ENCODE data around the gene SERPINB3. TPM values are rescaled to one million over a fixed set of nuclear protein-coding genes. Genes with fewer than 3 reads are reported as not detected.

The SERPINB3 gene
- total and polyA plus RNA-seq, 8 donors, result 0.61 to 46.5 (median 1.2) TPM; not detected in 4

GRCh38 chr18:63617915-63618234 is 43.8 kb downstream of the SERPINB3 start:
- DNase-seq, result no peak
- 75 to 86% (median 78%) methylated on average over 2 of the region's 2 CpGs for WGBS, 5 donors
- Histone ChIP-seq H3K27me3 (no peaks in the 10 kb centered on the region), H3K27ac (no peak overlapping the region), H3K4me3 (no peak overlapping the region), H3K9me3 (peaks cover 0 to 5% (median 0%) of the 10 kb centered on the region in 4 donors), H3K36me3 (no peaks in the 10 kb centered on the region), H3K4me1 (no peaks in the 10 kb centered on the region)
- TF ChIP-seq CTCF (IDR thresholded peaks at IDR 0.05) (no peak), POLR2AphosphoS5 (IDR thresholded peaks at IDR 0.05) (no peak), EP300 (IDR thresholded peaks at IDR 0.05) (no peak), POLR2A (IDR thresholded peaks at IDR 0.05) (no peak)
- intact Hi-C loops (cut with DNase I; ENCODE audit: low total_unique reads), result no loop called here

GRCh38 chr18:63617049-63617914 is 44.4 kb downstream of the SERPINB3 start:
- TF ChIP-seq CTCF (IDR thresholded peaks at IDR 0.05), result no peak
- TF ChIP-seq EP300 (IDR thresholded peaks at IDR 0.05), result no peak
- TF ChIP-seq POLR2AphosphoS5 (IDR thresholded peaks at IDR 0.05), result no peak
- TF ChIP-seq POLR2A (IDR thresholded peaks at IDR 0.05), result no peak
- no peak for DNase-seq
- H3K27me3 ChIP-seq, result no peaks in the 10 kb centered on the region
- H3K4me1 ChIP-seq, result no peaks in the 10 kb centered on the region
- WGBS, 5 donors, result 7 to 17% (median 13%) methylated on average over 3 of the region's 3 CpGs
- H3K9me3 ChIP-seq, result peaks cover 0 to 5% (median 0%) of the 10 kb centered on the region in 4 donors
- intact Hi-C loops (cut with DNase I; ENCODE audit: low total_unique reads), result no loop called here
- no peak overlapping the region for H3K4me3 ChIP-seq
- no peak overlapping the region for H3K27ac ChIP-seq
- H3K36me3 ChIP-seq, result no peaks in the 10 kb centered on the region

- Histone ChIP-seq H3K9me3 (no peaks in the 10 kb centered on the region), H3K4me1 (no peaks in the 10 kb centered on the region), H3K27me3 (no peaks in the 10 kb centered on the region), H3K4me3 (no peak overlapping the region), H3K27ac (no peak overlapping the region), H3K36me3 (no peaks in the 10 kb centered on the region)
- TF ChIP-seq EP300 (IDR thresholded peaks at IDR 0.05), result no peak
- TF ChIP-seq POLR2AphosphoS5 (IDR thresholded peaks at IDR 0.05), result no peak
- no peak for TF ChIP-seq POLR2A (IDR thresholded peaks at IDR 0.05)
- no peak for TF ChIP-seq CTCF (IDR thresholded peaks at IDR 0.05)
- WGBS, 5 donors, result 79 to 91% (median 79%) methylated on average over 4 of the region's 4 CpGs
- no peak for DNase-seq
- intact Hi-C loops (cut with DNase I; ENCODE audit: low total_unique reads), result no loop called here
Observed at GRCh38 chr18:63613420-63613819, 48.3 kb downstream of the SERPINB3 start.

GRCh38 chr18:63606526-63606925 is 55.2 kb downstream of the SERPINB3 start:
- Histone ChIP-seq H3K9me3 (no peaks in the 10 kb centered on the region), H3K4me1 (no peaks in the 10 kb centered on the region), H3K4me3 (no peak overlapping the region), H3K27me3 (no peaks in the 10 kb centered on the region), H3K36me3 (no peaks in the 10 kb centered on the region), H3K27ac (no peak overlapping the region)
- intact Hi-C loops (cut with DNase I; ENCODE audit: low total_unique reads), result no loop called here
- WGBS, 5 donors, result 75 to 86% (median 83%) methylated on average over 3 of the region's 3 CpGs
- no peak for DNase-seq
- no peak for TF ChIP-seq POLR2AphosphoS5 (IDR thresholded peaks at IDR 0.05)
- TF ChIP-seq POLR2A (IDR thresholded peaks at IDR 0.05), result no peak
- no peak for TF ChIP-seq CTCF (IDR thresholded peaks at IDR 0.05)
- no peak for TF ChIP-seq EP300 (IDR thresholded peaks at IDR 0.05)

Other genes starting within 250 kb of the SERPINB3 start
- 100 to 1,000 TPM in 1 of 5 donors, 10 to 100 TPM in 4; 23.7 to 108 (median 46.7) TPM for gene VPS4B, start 239.4 kb downstream of the SERPINB3 start, total RNA-seq
- 10 to 100 TPM; 11.3 to 37.1 (median 18.6) TPM for gene VPS4B, start 239.4 kb downstream of the SERPINB3 start, polyA plus RNA-seq
- gene SERPINB5, start 184.9 kb downstream of the SERPINB3 start, total RNA-seq, result 1 to 10 TPM in 1 of 5 donors, under 1 TPM in 1, not detected in 3; 0.72 to 3.9 TPM
- gene SERPINB5, start 184.9 kb downstream of the SERPINB3 start, polyA plus RNA-seq, result 10 to 100 TPM in 1 of 3 donors, not detected in 2; 27.1 TPM
- gene SERPINB12, start 119.5 kb downstream of the SERPINB3 start, total RNA-seq, result not detected
- gene SERPINB12, start 119.5 kb downstream of the SERPINB3 start, polyA plus RNA-seq, result not detected
- gene SERPINB13, start 74.5 kb downstream of the SERPINB3 start, total RNA-seq, result under 1 TPM in 1 of 5 donors, not detected in 4; 0.55 TPM
- gene SERPINB13, start 74.5 kb downstream of the SERPINB3 start, polyA plus RNA-seq, result 10 to 100 TPM in 1 of 3 donors, not detected in 2; 51.6 TPM
- not detected for gene SERPINB4, start 17.6 kb downstream of the SERPINB3 start, total RNA-seq
- gene SERPINB4, start 17.6 kb downstream of the SERPINB3 start, polyA plus RNA-seq, result 1 to 10 TPM in 1 of 3 donors, under 1 TPM in 2; 0.46 to 3.8 (median 0.68) TPM
- 1 to 10 TPM in 1 of 5 donors, under 1 TPM in 1, not detected in 3; 0.37 to 7.1 TPM for gene SERPINB11, start 41.1 kb upstream of the SERPINB3 start, total RNA-seq
- 1 to 10 TPM in 1 of 3 donors, not detected in 2; 2.7 TPM for gene SERPINB11, start 41.1 kb upstream of the SERPINB3 start, polyA plus RNA-seq
- not detected for gene SERPINB7, start 113.5 kb upstream of the SERPINB3 start, total RNA-seq
- 1 to 10 TPM in 1 of 3 donors, under 1 TPM in 1, not detected in 1; 0.23 to 5.2 TPM for gene SERPINB7, start 113.5 kb upstream of the SERPINB3 start, polyA plus RNA-seq
- 1 to 10 TPM in 1 of 5 donors, not detected in 4; 1.8 TPM for gene SERPINB2, start 225.8 kb upstream of the SERPINB3 start, total RNA-seq
- gene SERPINB2, start 225.8 kb upstream of the SERPINB3 start, polyA plus RNA-seq, result 10 to 100 TPM in 1 of 3 donors, 1 to 10 TPM in 1, under 1 TPM in 1; 0.46 to 22.4 (median 4.1) TPM
- under 1 TPM in 1 of 5 donors, not detected in 4; 0.73 TPM for gene SERPINB10, start 246.1 kb upstream of the SERPINB3 start, total RNA-seq
- gene SERPINB10, start 246.1 kb upstream of the SERPINB3 start, polyA plus RNA-seq, result under 1 TPM in 1 of 3 donors, not detected in 2; 0.10 TPM

Measured in stomach (tissue), 9 donors.